Cardiac muscle cell (in vitro differentiated cells and primary cell): Measurements from ENCODE around the gene ABCD3. TPM values are rescaled to one million over a fixed set of nuclear protein-coding genes. Genes with fewer than 3 reads are reported as not detected.

Experiments used
- DNase-seq, 2 donors: peaks; one replicate each; pipeline versions ENCODE4 v3.0.0 to v3.0.0-alpha.2; 2010 to 2017; ENCODE audit warnings: low read depth in 1 of 2, low spot score in 1 of 2
- H3K27ac ChIP-seq: fragments of 200-600 bp; sonication (generic); 2 replicates; pipeline ENCODE4 v1.5.1; 2016
- H3K27me3 ChIP-seq: fragments of 200-600 bp; sonication (generic); 2 replicates; pipeline ENCODE4 v1.6.0; 2016; ENCODE audit warnings: control low read depth
- H3K36me3 ChIP-seq: fragments of 200-600 bp; sonication (generic); 2 replicates; pipeline ENCODE4 v1.5.1; 2016; ENCODE audit warnings: control low read depth
- H3K4me1 ChIP-seq: fragments of 200-600 bp; sonication (generic); 2 replicates; pipeline ENCODE4 v1.8.1; 2017; ENCODE audit warnings: low read depth, mild to moderate bottlenecking, mixed run types
- H3K4me3 ChIP-seq: fragments of 200-600 bp; sonication (generic); 2 replicates; pipeline ENCODE4 v1.5.1; 2016; ENCODE audit warnings: mild to moderate bottlenecking
- H3K9me3 ChIP-seq: fragments of 200-600 bp; sonication (generic); 2 replicates; pipeline ENCODE4 v1.5.1; 2017; ENCODE audit warnings: low read depth, mild to moderate bottlenecking, control low read depth
- polyA plus RNA-seq: library from polyadenylated mRNA; unstranded; fragments of >200 nt; fragmentation: Nextera tagmentation; extraction: Ambion mirVana; gene quantifications from 2 replicates; pipeline ENCODE4 v1.2.1, GENCODE V29; 2016
- total RNA-seq: library from RNA; depleted of rRNA; stranded (reverse); fragments of >200 nt; gene quantifications from 2 replicates; pipeline ENCODE4 v1.2.3, GENCODE V29; 2016
- TF ChIP-seq, protein P1 (sequence below): IDR thresholded peaks from 2 replicates; pipeline ENCODE4 v1.5.1; 2012; ENCODE audit warnings: low read depth, mild to moderate bottlenecking, low read length

ABCD3 gene
- total and polyA plus RNA-seq, 2 experiments from 2014 or later: 20.7 to 30.6 TPM

DNA sequence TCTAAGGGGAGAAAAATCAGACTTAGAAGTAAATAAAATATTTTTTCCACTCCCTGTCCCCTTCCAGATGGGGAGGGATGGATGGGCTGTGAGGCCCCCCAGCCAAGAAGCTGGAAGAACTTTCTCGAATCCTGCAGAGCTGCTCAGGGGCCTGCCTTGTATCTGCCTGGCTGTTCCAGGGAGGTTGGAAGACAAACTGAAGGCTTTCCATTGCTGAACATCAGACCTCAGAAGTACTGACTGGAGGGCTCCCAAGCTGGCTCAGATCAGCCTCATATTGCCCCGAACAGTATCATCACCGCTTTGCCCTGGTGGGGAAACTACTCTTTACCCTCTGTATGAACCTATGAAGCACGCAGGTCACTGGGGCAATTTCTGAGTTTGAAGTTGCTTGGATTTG, 135.7 kb downstream of the ABCD3 start:
- Histone ChIP-seq H3K4me3 (no peak overlapping the region), H3K27me3 (no peaks in the 10 kb centered on the region), H3K4me1 (no peaks in the 10 kb centered on the region), H3K36me3 (no peaks in the 10 kb centered on the region), H3K27ac (no peak overlapping the region), H3K9me3 (no peaks in the 10 kb centered on the region)
- no peak for DNase-seq
- TF ChIP-seq, protein P1, sequence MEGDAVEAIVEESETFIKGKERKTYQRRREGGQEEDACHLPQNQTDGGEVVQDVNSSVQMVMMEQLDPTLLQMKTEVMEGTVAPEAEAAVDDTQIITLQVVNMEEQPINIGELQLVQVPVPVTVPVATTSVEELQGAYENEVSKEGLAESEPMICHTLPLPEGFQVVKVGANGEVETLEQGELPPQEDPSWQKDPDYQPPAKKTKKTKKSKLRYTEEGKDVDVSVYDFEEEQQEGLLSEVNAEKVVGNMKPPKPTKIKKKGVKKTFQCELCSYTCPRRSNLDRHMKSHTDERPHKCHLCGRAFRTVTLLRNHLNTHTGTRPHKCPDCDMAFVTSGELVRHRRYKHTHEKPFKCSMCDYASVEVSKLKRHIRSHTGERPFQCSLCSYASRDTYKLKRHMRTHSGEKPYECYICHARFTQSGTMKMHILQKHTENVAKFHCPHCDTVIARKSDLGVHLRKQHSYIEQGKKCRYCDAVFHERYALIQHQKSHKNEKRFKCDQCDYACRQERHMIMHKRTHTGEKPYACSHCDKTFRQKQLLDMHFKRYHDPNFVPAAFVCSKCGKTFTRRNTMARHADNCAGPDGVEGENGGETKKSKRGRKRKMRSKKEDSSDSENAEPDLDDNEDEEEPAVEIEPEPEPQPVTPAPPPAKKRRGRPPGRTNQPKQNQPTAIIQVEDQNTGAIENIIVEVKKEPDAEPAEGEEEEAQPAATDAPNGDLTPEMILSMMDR: no peak

DNA sequence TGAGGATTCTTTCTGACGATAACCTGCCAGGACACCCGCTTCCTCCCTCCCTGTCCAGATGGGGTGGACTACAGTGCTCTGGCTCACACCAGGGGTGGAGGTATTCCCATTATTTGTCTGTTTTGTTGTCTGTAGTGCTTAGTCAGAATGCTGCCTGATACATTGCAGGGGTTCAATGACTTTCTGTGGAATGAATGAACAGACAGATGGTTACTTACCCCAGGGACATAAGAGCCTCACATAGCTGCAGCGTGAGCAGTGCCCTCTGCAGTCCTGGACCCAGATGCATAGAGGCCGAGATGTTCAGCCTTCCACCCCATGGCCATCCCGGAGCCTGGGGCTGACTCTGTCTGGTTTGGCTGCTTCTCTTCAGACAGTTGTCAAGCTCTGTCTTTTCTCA, 136.4 kb downstream of the ABCD3 start:
- no peak overlapping the region for H3K4me3 ChIP-seq
- no peaks in the 10 kb centered on the region for H3K9me3 ChIP-seq
- DNase-seq: no peak
- H3K36me3 ChIP-seq: no peaks in the 10 kb centered on the region
- H3K27ac ChIP-seq: no peak overlapping the region
- H3K4me1 ChIP-seq: no peaks in the 10 kb centered on the region
- no peaks in the 10 kb centered on the region for H3K27me3 ChIP-seq
- TF ChIP-seq, protein P1: no peak

DNA sequence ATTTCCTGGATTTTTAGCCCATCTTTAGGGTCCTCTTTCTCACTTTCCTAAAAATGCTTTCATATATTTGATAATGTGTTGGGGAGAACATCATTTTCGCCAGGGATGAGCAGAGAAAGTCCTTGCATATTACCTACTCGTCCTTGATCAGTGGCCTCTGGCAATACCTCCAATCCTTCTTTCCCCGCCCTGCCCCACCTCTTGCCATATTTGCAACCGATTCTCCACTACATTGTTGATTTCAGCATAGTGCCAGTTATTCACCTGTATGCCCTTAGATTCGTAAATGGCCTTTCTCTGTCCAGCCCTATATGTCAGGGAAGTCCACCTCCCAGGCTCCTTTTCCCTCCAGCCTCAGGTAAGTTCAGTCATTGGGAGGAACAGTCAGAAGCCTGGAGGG, 136.9 kb downstream of the ABCD3 start:
- Histone ChIP-seq H3K27me3 (no peaks in the 10 kb centered on the region), H3K9me3 (no peaks in the 10 kb centered on the region), H3K27ac (no peak overlapping the region), H3K36me3 (no peaks in the 10 kb centered on the region), H3K4me3 (no peak overlapping the region), H3K4me1 (no peaks in the 10 kb centered on the region)
- DNase-seq: no peak
- TF ChIP-seq, protein P1: no peak

DNA sequence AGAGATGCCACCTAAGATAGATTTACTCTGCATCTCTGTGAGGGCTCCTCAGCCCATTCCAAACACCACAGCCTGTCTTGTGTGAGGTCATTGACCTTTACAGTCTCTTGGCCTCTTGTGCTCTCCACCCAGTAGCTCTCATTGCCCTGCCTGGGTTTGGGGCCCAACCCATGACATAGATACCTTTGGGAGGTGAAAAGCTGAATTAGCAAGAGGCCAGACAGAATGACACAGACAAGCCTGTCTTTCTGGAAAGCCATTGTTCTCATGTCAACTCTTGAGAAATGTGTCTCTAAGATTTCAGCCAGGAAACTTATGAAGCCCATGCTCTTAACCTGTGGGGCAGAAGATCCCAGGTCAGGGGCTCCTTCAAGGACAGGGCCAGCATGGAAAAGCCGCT, 141.7 kb downstream of the ABCD3 start:
- H3K36me3 ChIP-seq: no peaks in the 10 kb centered on the region
- no peaks in the 10 kb centered on the region for H3K27me3 ChIP-seq
- TF ChIP-seq, protein P1: no peak
- H3K9me3 ChIP-seq: no peaks in the 10 kb centered on the region
- no peak overlapping the region for H3K4me3 ChIP-seq
- H3K27ac ChIP-seq: no peak overlapping the region
- DNase-seq: no peak
- no peaks in the 10 kb centered on the region for H3K4me1 ChIP-seq

DNA sequence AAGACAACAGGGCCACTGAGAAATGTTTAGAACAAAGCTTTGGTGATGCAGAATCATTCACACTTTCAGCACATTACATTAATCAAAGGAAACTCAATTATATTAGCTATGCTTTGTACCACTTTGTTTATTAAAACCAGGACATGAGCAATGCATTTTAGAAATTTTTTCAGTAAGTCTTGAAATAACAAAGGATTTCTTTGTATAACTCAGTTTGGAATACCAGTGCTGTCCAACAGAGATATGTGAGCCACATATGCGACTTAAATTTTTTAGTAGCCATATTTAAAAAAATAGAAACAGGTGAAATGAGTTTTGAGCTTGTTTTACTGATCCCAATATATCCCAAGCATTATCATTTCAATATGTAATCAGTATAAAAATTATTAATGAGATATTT, 142.1 kb downstream of the ABCD3 start:
- no peak overlapping the region for H3K4me3 ChIP-seq

More for the DNA sequence above, 142.1 kb downstream of the ABCD3 start:
- DNase-seq: no peak
- Histone ChIP-seq H3K9me3 (no peaks in the 10 kb centered on the region), H3K27ac (no peak overlapping the region), H3K36me3 (no peaks in the 10 kb centered on the region), H3K4me1 (no peaks in the 10 kb centered on the region), H3K27me3 (no peaks in the 10 kb centered on the region)
- TF ChIP-seq, protein P1: no peak
